ENCODE results near the gene TBC1D7.

TBC1D7 gene

DNA sequence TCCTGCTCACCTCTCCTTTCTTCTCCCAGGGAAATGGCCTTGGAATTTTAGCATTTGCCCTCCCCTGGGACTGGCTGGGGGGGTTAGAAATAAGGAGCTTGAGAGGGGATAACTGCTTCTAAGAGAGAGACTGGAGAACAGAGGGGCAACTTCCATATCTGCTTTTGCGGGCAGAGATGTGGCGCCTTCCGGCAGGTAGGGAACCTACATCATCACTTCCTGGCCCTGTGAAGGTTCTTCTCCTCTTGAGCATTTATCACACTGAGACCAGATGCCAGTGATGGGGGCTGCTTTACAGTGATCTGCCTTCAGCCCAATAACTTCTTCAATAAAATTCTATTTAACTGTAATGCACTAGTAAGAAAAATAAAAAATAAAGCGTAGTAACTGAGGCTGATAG lies 48.1 kb downstream of the TBC1D7 start:
- TF ChIP-seq, protein P1, sequence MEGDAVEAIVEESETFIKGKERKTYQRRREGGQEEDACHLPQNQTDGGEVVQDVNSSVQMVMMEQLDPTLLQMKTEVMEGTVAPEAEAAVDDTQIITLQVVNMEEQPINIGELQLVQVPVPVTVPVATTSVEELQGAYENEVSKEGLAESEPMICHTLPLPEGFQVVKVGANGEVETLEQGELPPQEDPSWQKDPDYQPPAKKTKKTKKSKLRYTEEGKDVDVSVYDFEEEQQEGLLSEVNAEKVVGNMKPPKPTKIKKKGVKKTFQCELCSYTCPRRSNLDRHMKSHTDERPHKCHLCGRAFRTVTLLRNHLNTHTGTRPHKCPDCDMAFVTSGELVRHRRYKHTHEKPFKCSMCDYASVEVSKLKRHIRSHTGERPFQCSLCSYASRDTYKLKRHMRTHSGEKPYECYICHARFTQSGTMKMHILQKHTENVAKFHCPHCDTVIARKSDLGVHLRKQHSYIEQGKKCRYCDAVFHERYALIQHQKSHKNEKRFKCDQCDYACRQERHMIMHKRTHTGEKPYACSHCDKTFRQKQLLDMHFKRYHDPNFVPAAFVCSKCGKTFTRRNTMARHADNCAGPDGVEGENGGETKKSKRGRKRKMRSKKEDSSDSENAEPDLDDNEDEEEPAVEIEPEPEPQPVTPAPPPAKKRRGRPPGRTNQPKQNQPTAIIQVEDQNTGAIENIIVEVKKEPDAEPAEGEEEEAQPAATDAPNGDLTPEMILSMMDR (conservative IDR thresholded peaks at IDR 0.05; ENCODE audit: low read depth, low read length) = no peak
- DNase-seq (ENCODE audit: low read depth) = no peak

DNA sequence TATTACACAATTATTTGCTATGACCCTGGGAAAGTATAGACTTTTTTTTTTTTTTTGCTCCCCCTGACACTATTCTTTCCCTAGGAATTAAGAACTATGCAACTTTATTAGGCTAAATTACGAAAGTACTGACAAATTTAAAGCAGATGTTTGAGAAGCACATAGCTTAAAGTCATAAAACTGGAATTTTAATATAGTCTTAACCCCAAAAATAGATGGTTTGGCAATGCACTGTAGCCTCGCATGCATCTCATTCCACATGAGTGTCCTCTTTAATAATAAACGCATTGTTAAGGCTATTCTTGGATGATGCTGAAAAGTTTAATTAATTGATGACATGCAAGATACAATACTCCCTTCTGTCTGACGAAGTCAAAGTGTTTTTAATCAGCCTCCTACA lies 49.3 kb downstream of the TBC1D7 start:
- H3K4me3 ChIP-seq (ENCODE audit: low read depth, low read length) = no peak overlapping the region
- DNase-seq (ENCODE audit: low read depth) = no peak
- TF ChIP-seq, protein P1 (conservative IDR thresholded peaks at IDR 0.05; ENCODE audit: low read depth, low read length) = no peak

More for the DNA sequence above, 48.1 kb downstream of the TBC1D7 start:
- H3K4me3 ChIP-seq (ENCODE audit: low read depth, low read length) = no peak overlapping the region

DNA sequence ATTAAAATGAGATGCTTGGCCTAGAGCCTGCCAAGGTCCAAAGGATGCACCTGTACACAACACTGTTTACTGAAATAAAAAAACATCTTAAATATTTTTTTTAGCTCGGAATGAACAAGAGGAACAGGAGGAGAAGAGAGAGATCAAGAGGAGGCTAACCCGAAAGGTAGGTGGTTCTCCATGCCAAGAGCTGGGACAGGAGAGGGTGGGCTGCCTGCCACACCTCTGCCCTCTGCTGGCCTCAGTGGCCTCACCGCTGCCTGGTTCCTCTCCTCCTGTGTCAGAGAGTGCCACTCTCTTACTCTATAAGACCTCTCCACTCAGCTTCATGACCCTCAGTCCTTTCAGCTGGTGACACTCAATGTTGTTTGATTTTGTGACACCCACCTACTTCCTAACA lies 50.2 kb downstream of the TBC1D7 start:
- H3K4me3 ChIP-seq (ENCODE audit: low read depth, low read length) = no peak overlapping the region
- no peak for DNase-seq (ENCODE audit: low read depth)

DNA sequence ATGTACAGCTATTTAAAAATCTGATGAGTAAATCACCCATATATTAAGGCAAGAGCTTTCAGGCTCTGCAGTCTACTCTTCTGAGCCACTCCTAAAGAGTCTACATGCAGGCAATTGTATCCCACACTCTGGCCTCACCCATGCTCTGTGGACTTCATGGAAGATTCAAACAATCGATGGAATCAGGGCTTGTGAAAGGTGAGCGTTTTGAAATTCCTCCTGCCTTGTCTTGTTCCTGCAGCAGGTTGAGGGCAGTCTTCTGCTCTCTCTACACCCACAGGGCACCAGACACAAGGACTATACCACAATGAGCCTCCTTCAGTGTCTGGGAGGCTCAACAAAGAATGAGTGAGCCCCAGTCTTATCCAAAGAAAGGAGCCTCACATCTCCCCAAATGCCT lies 51.1 kb downstream of the TBC1D7 start:
- TF ChIP-seq, protein P1 (conservative IDR thresholded peaks at IDR 0.05; ENCODE audit: low read depth, low read length) = no peak
- H3K4me3 ChIP-seq (ENCODE audit: low read depth, low read length) = no peak overlapping the region
- DNase-seq (ENCODE audit: low read depth) = no peak

More for the DNA sequence above, 50.2 kb downstream of the TBC1D7 start:
- TF ChIP-seq, protein P1 (conservative IDR thresholded peaks at IDR 0.05; ENCODE audit: low read depth, low read length) = no peak

DNA sequence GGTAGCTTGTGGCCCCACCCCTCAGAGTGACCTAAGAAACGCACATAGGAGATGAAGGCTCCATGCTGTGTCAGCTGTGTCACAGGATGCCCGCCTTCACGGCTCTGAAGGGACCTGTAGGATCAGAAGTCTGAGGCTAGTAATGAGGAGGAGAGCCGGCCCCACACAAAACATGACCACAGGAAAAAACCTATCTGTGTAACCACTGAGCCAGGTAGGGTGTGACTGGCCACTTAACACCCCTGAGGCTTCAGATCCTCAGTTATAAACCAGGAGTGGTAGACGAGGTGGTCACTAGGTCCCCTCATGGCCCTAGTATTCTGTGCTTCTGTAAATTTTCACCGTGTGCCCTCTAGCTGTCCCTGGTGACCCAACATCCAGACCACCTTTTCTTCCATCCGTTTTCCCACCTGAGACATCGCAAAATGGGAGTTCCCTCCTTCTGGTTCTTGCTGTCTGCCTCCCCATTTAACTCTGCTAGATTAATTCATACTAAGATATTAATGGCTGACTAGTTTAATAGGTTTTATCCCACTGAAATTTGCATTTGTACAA lies 52.8 kb downstream of the TBC1D7 start:
- H3K4me3 ChIP-seq (ENCODE audit: low read depth, low read length) = no peak overlapping the region
- DNase-seq (ENCODE audit: low read depth) = no peak
- TF ChIP-seq, protein P1 (conservative IDR thresholded peaks at IDR 0.05; ENCODE audit: low read depth, low read length) = no peak

DNA sequence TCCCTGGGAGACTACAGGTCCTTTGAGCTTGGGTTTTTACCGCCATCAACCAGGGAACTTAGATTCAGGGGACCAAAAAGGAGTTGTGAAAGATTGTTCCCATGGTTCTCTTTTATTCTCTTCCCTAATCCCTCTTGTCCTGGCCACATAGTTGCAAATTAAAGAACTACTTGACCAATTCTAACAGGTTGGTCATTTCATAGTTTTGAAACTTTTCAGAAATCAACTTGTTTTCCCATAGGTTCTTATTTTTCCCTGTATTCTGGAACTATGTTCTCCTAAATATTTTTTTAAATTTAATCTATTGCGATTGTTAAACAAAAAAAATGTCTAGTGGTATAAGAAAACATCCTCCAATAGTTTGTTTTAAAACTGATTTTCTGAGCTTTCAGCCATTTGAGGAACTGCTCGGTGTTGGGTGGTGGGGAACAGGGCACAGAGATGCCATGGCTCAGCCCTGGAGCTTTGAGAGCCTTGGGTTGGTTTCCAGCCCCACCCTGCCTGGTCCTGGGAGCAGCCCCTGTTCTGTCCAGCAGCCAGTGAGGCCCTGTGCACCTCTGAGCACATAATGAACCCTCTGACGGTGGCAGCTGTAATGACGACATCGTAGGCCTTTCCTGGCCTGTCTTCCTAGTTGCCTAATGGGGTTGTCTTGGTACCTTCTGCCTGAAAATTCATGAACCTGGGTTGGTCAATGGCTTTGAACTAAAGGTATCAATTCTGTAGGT lies 53.5 kb downstream of the TBC1D7 start:
- DNase-seq (ENCODE audit: low read depth) = no peak
- TF ChIP-seq, protein P1 (conservative IDR thresholded peaks at IDR 0.05; ENCODE audit: low read depth, low read length) = no peak

More for the DNA sequence above, 53.5 kb downstream of the TBC1D7 start:
- no peak overlapping the region for H3K4me3 ChIP-seq (ENCODE audit: low read depth, low read length)

Data from choroid plexus epithelial cell (primary cell).